Middle frontal gyrus (tissue), 1 donor: Measurements from ENCODE around the gene SND1.

Experiments
- DNase-seq: peaks from one replicate; pipeline ENCODE4 v3.0.0-alpha.2; 2015; ENCODE audit warnings: low spot score; ENCODE audit errors: extremely low spot score

The SND1 gene

GRCh38 chr7:128066395-128066794, 414.4 kb downstream of the SND1 start:
- DNase-seq, result no peak

GRCh38 chr7:128066858-128067257, 414.9 kb downstream of the SND1 start:
- no peak for DNase-seq

GRCh38 chr7:128067983-128068382, 416.0 kb downstream of the SND1 start:
- DNase-seq, result no peak

- no peak for DNase-seq
Observed at GRCh38 chr7:128068785-128069184, 416.8 kb downstream of the SND1 start.

GRCh38 chr7:128069373-128070364, 417.7 kb downstream of the SND1 start:
- DNase-seq, result no peak

GRCh38 chr7:128071376-128071775, 419.4 kb downstream of the SND1 start:
- no peak for DNase-seq

GRCh38 chr7:128071801-128072200, 419.8 kb downstream of the SND1 start:
- DNase-seq, result no peak

- no peak for DNase-seq
Observed at GRCh38 chr7:128073671-128074310, 421.8 kb downstream of the SND1 start.

GRCh38 chr7:128074336-128074735, 422.3 kb downstream of the SND1 start:
- DNase-seq, result no peak

- DNase-seq, result no peak
Observed at GRCh38 chr7:128074736-128075135, 422.7 kb downstream of the SND1 start.

- DNase-seq, result no peak
Observed at GRCh38 chr7:128075242-128076095, 423.5 kb downstream of the SND1 start.

GRCh38 chr7:128076196-128076795, 424.3 kb downstream of the SND1 start:
- DNase-seq, result no peak

- no peak for DNase-seq
Observed at GRCh38 chr7:128076796-128077271, 424.8 kb downstream of the SND1 start.

- DNase-seq, result no peak
Observed at GRCh38 chr7:128078309-128078708, 426.3 kb downstream of the SND1 start.

GRCh38 chr7:128080169-128080568, 428.2 kb downstream of the SND1 start:
- no peak for DNase-seq

- no peak for DNase-seq
Observed at GRCh38 chr7:128081351-128081750, 429.4 kb downstream of the SND1 start.

GRCh38 chr7:128081808-128082207, 429.8 kb downstream of the SND1 start:
- DNase-seq, result no peak

- no peak for DNase-seq
Observed at GRCh38 chr7:128082431-128082830, 430.4 kb downstream of the SND1 start.

- DNase-seq, result no peak
Observed at GRCh38 chr7:128084896-128085608, 433.1 kb downstream of the SND1 start.

- no peak for DNase-seq
Observed at GRCh38 chr7:128090492-128090891, 438.5 kb downstream of the SND1 start.
